Lung (tissue), 16 donors: Measurements from ENCODE around the gene PNMA5. TPM values are rescaled to one million over a fixed set of nuclear protein-coding genes. Genes with fewer than 3 reads are reported as not detected.
A peak's percentile ranks its signal among the peaks of the same experiment; 100 is the strongest.

Experiments
- ATAC-seq: fragments of 200-7000 bp; cut with Tn5 transposase; one replicate; pipeline ENCODE4 v1.9.1; 2020; ENCODE audit warnings: moderate number of reproducible peaks; ENCODE audit not compliant: insufficient read depth, low FRiP score
- DNase-seq, 3 donors: peaks; one replicate each; pipeline ENCODE4 v3.0.0-alpha.2; 2013 to 2017
- H3K27ac ChIP-seq, 2 donors: one replicate each; pipeline ENCODE4 v1.5.1; 2013; ENCODE audit warnings: mild to moderate bottlenecking in 2 of 2, moderate library complexity in 2 of 2, control low read depth in 1 of 2, inconsistent platforms in 1 of 2, low read depth in 1 of 2, low read length in 1 of 2
- H3K27me3 ChIP-seq, 3 donors: one replicate each; pipeline ENCODE4 v1.5.1; 2013; ENCODE audit warnings: low read length in 2 of 3; ENCODE audit not compliant: control insufficient read depth in 3 of 3, insufficient read depth in 3 of 3
- H3K36me3 ChIP-seq, 4 donors: one replicate each; pipeline ENCODE4 v1.5.1; 2013; ENCODE audit warnings: low read length in 4 of 4, mild to moderate bottlenecking in 1 of 4, moderate library complexity in 1 of 4; ENCODE audit not compliant: control insufficient read depth in 4 of 4, insufficient read depth in 4 of 4
- H3K4me1 ChIP-seq, 5 donors: one replicate each; pipeline ENCODE4 v1.5.1; 2013; ENCODE audit warnings: low read length in 5 of 5, mild to moderate bottlenecking in 2 of 5, moderate library complexity in 1 of 5; ENCODE audit not compliant: control insufficient read depth in 5 of 5, insufficient read depth in 5 of 5
- H3K4me3 ChIP-seq: one replicate; pipeline ENCODE4 v1.5.1; 2013; ENCODE audit warnings: mild to moderate bottlenecking, control low read depth, moderate library complexity
- H3K9ac ChIP-seq, 2 donors: one replicate each; pipeline ENCODE4 v1.5.1; 2013; ENCODE audit warnings: low read length in 2 of 2, control low read depth in 1 of 2; ENCODE audit not compliant: insufficient read depth in 1 of 2
- H3K9me3 ChIP-seq, 4 donors: one replicate each; pipeline ENCODE4 v1.5.1; 2013; ENCODE audit warnings: low read length in 3 of 4, mild to moderate bottlenecking in 1 of 4, moderate library complexity in 1 of 4; ENCODE audit not compliant: control insufficient read depth in 4 of 4, insufficient read depth in 3 of 4
- WGBS, 2 donors: extraction: QIAGEN DNeasy Blood & Tissue Kit; methylation state at CpG; one replicate each; pipeline ENCODE4 v1.1.7; 2013; 5-methylcytosine and 5-hydroxymethylcytosine counted together
- long read RNA-seq, 5 donors: transcript quantifications; one replicate each; lab custom pipeline, GENCODE V29; 2026
- polyA plus RNA-seq, 2 donors: library from polyadenylated mRNA; stranded (reverse); fragments of 200-250 nt; gene quantifications; one replicate each; pipeline ENCODE4 v1.2.1, GENCODE V29; 2013
- total RNA-seq, 2 donors: library from RNA; depleted of rRNA in 1 of 2; stranded (reverse); fragments of >200 nt in 1 of 2; gene quantifications; one replicate each; pipeline ENCODE4 v1.2.1, GENCODE V29; 2014 to 2021
- TF ChIP-seq, protein P1 (sequence below): IDR thresholded peaks from 2 replicates; pipeline ENCODE4 v1.5.1; 2012; ENCODE audit warnings: mild to moderate bottlenecking; ENCODE audit errors: control extremely low read depth, extremely low read depth
- donor health status: control.
- donor health status: control.
- donor health status: Bipolar disorder and iron deficiency.
- donor health status: healthy.
- donor health status: DM: yes; HTN: yes; CAD: no.

The PNMA5 gene
- not detected for total RNA-seq
- polyA plus RNA-seq = under 1 TPM; 0.03 to 0.04 TPM
- long read RNA-seq, donor 1 = 0 reads
- long read RNA-seq, donor 2 = 0 reads
- long read RNA-seq, donor 3 = 0 reads
- long read RNA-seq, donor 4 = 0 reads
- long read RNA-seq, donor 5 = 0 reads

DNA sequence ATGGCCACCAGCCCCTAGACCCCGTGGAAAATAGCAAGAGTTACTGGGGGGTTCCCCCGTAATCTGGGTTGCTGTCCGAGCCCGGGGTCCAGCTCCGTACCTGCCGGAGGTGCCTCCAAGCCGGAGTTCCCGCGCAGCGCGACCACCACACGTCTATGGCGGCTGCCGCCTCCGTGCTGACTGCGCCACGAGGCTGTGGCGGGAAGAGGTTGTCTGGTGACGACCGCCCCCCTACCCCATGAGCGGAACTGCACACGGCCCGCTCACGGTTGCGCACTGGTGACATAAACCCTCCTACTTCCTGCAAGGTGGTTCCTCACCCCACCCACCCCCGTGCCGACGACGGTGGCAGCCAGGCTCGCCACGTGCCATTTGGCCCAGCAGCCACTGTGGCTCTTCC lies at the start of gene PNMA5:
TSS of gene PNMA5 (minus strand) at position 184 of the 400 bp plus-strand sequence. CDS start 2,518 bp downstream, outside the sequence.
- H3K27ac ChIP-seq = no peak within 1 kb of the TSS
- TF ChIP-seq, protein P1, sequence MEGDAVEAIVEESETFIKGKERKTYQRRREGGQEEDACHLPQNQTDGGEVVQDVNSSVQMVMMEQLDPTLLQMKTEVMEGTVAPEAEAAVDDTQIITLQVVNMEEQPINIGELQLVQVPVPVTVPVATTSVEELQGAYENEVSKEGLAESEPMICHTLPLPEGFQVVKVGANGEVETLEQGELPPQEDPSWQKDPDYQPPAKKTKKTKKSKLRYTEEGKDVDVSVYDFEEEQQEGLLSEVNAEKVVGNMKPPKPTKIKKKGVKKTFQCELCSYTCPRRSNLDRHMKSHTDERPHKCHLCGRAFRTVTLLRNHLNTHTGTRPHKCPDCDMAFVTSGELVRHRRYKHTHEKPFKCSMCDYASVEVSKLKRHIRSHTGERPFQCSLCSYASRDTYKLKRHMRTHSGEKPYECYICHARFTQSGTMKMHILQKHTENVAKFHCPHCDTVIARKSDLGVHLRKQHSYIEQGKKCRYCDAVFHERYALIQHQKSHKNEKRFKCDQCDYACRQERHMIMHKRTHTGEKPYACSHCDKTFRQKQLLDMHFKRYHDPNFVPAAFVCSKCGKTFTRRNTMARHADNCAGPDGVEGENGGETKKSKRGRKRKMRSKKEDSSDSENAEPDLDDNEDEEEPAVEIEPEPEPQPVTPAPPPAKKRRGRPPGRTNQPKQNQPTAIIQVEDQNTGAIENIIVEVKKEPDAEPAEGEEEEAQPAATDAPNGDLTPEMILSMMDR = no peak
- peaks cover 0 to 4% (median 0%) of the 10 kb centered on the region in 4 donors for H3K9me3 ChIP-seq
- H3K4me1 ChIP-seq = no peaks in the 10 kb centered on the region
- H3K4me3 ChIP-seq = no peak within 1 kb of the TSS
- 90 to 94% methylated on average over 15 to 31 of the region's 31 CpGs for WGBS, 2 donors
- H3K27me3 ChIP-seq = peaks cover 0 to 11% (median 0%) of the 10 kb centered on the region in 3 donors
- ATAC-seq = no peak
- H3K9ac ChIP-seq = no peak within 1 kb of the TSS
- DNase-seq = no peak
- H3K36me3 ChIP-seq = no peaks in the 10 kb centered on the region

DNA sequence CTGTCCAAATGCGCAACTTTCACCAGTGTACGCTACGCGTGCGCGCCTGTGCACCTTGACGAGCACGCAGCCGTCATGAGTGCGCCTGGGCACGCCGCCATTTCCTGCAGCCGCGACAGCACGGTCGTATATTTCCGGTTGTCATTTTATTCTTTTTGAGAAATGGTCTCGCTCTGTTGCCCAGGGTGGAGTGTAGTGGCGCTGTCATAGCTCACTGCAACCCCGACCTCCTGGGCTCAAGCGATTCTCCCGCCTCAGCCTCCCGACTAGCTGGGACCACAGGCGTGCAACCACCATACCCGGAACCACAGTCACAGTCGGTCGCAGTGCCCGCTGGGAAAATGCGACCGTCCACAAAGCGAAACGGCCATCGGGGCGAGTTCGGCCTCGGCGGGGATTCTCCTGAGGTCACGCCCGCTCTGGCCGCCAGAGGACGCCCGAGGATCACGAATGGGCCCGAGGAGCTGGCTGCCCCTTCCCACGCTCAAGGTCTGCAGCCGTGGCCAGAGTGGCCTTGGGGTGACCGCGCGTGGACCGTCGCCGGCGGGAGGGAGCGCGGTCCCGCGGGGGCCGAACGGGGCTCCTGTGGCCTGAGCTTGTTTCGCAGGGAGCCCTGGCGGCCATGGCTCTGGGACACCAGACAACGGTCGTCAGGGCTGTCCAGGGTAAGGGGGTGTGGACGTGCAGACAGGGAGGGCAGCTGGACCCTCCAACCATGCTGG lies 38.6 kb upstream of the PNMA5 start:
- peaks cover 0 to 3% (median 0%) of the 10 kb centered on the region in 5 donors for H3K4me1 ChIP-seq
- H3K4me3 ChIP-seq = peak overlapping the region; percentile 15
- DNase-seq (peak; percentile 61 to 74 (median 67)), ATAC-seq (peak; percentile 80)
- no peak overlapping the region for H3K9ac ChIP-seq
- H3K9me3 ChIP-seq = peaks cover 0 to 6% (median 0%) of the 10 kb centered on the region in 4 donors
- WGBS, 2 donors = 14 to 41% methylated on average over 32 to 64 of the region's 64 CpGs
- no peaks in the 10 kb centered on the region for H3K36me3 ChIP-seq
- H3K27me3 ChIP-seq = peaks cover 0 to 5% (median 0%) of the 10 kb centered on the region in 3 donors
- no peak overlapping the region for H3K27ac ChIP-seq
- TF ChIP-seq, protein P1 = peak; percentile 71

DNA sequence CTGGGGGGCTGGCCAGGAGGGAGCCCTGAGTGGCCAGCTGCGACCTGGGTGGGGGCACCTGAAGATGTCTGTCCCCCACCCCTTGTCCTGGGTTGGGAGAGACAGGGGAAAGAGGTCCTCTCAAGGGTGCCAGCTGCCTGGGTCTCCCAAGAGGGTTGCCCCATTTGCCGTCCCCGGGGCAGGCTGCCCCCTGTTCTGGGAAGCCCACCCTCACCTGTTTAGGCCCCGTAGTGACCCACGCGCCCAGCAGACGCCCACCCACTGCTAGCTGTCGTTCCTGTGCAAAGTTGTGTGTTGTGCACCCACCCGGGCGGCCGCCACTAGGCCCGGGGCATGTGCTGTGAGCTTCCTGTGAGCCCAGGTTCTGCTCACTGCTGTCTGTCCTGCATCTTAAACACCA lies 36.9 kb upstream of the PNMA5 start:
- TF ChIP-seq, protein P1 = no peak
- WGBS, 2 donors = 83 to 96% methylated on average over 9 to 12 of the region's 12 CpGs

More for the DNA sequence above, 36.9 kb upstream of the PNMA5 start:
- Histone ChIP-seq H3K9me3 (peaks cover 0 to 6% (median under 1%) of the 10 kb centered on the region in 4 donors), H3K27ac (no peak overlapping the region), H3K4me3 (no peak overlapping the region), H3K4me1 (peaks cover 0 to 3% (median 0%) of the 10 kb centered on the region in 5 donors), H3K27me3 (peaks cover 0 to 5% (median 0%) of the 10 kb centered on the region in 3 donors), H3K9ac (no peak overlapping the region), H3K36me3 (no peaks in the 10 kb centered on the region)
- no peak for DNase-seq
- no peak for ATAC-seq
